Memory B cell (primary cell): ENCODE results near the gene NDUFV2.
"Not testable (repeated sequence)": the region's sequence is repeated elsewhere in the genome, so short reads cannot be mapped to it uniquely, and the experiment has no call there.

Experiments
- ATAC-seq: fragments of 150-1000 bp; cut with Tn5 transposase; 2 replicates; pipeline ENCODE4 v1.10.0; 2021; ENCODE audit warnings: low read depth, mild to moderate bottlenecking, moderate library complexity
- DNase-seq, 2 donors: peaks; one replicate each; pipeline ENCODE4 v3.0.0; 2022; ENCODE audit warnings: low spot score in 2 of 2
- H3K27ac Mint-ChIP-seq: one replicate; pipeline ENCODE4 v1.8.0; 2022; ENCODE audit warnings: mild to moderate bottlenecking, moderate library complexity, mixed read lengths
- H3K27me3 Mint-ChIP-seq: one replicate; pipeline ENCODE4 v1.8.0; 2022; ENCODE audit warnings: mixed read lengths
- H3K36me3 Mint-ChIP-seq: one replicate; pipeline ENCODE4 v1.8.0; 2022; ENCODE audit warnings: mild to moderate bottlenecking, mixed read lengths
- H3K4me1 Mint-ChIP-seq: one replicate; pipeline ENCODE4 v1.8.0; 2022; ENCODE audit warnings: mixed read lengths
- H3K4me3 Mint-ChIP-seq: one replicate; pipeline ENCODE4 v1.8.0; 2022; ENCODE audit warnings: mild to moderate bottlenecking, moderate library complexity, mixed read lengths
- H3K9me3 Mint-ChIP-seq: one replicate; pipeline ENCODE4 v1.8.0; 2022; ENCODE audit warnings: mixed read lengths

Gene NDUFV2

GRCh38 chr18:9079818-9080528 lies 22.5 kb upstream of the NDUFV2 start:
- no peak overlapping the region for H3K4me3 Mint-ChIP-seq
- no peak overlapping the region for H3K27ac Mint-ChIP-seq
- ATAC-seq, result no peak
- no peak for DNase-seq
- H3K27me3 Mint-ChIP-seq, result no peaks in the 10 kb centered on the region
- H3K9me3 Mint-ChIP-seq, result no peaks in the 10 kb centered on the region
- H3K4me1 Mint-ChIP-seq, result peaks cover 17% of the 10 kb centered on the region
- no peaks in the 10 kb centered on the region for H3K36me3 Mint-ChIP-seq

GRCh38 chr18:9081940-9082339 lies 20.6 kb upstream of the NDUFV2 start:
- no peak overlapping the region for H3K4me3 Mint-ChIP-seq
- no peaks in the 10 kb centered on the region for H3K36me3 Mint-ChIP-seq
- peaks cover 17% of the 10 kb centered on the region for H3K4me1 Mint-ChIP-seq
- ATAC-seq, result no peak
- DNase-seq, result no peak
- no peaks in the 10 kb centered on the region for H3K9me3 Mint-ChIP-seq
- H3K27ac Mint-ChIP-seq, result no peak overlapping the region
- H3K27me3 Mint-ChIP-seq, result no peaks in the 10 kb centered on the region

GRCh38 chr18:9082711-9083510 lies 19.6 kb upstream of the NDUFV2 start:
- DNase-seq (no peak), ATAC-seq (peak; percentile 88)
- no peaks in the 10 kb centered on the region for H3K27me3 Mint-ChIP-seq
- H3K4me3 Mint-ChIP-seq, result peak overlapping the region; percentile 14
- no peaks in the 10 kb centered on the region for H3K36me3 Mint-ChIP-seq
- H3K9me3 Mint-ChIP-seq, result no peaks in the 10 kb centered on the region
- H3K4me1 Mint-ChIP-seq, result peaks cover 17% of the 10 kb centered on the region
- peak overlapping the region; percentile 88 for H3K27ac Mint-ChIP-seq

GRCh38 chr18:9086015-9086414 lies 16.5 kb upstream of the NDUFV2 start:
- Mint-ChIP-seq H3K36me3 (no peaks in the 10 kb centered on the region), H3K4me3 (no peak overlapping the region), H3K27ac (no peak overlapping the region), H3K9me3 (no peaks in the 10 kb centered on the region), H3K27me3 (no peaks in the 10 kb centered on the region), H3K4me1 (peaks cover 23% of the 10 kb centered on the region)
- DNase-seq (no peak), ATAC-seq (no peak)

GRCh38 chr18:9086624-9087023 lies 15.9 kb upstream of the NDUFV2 start:
- no peak for ATAC-seq
- Mint-ChIP-seq H3K27me3 (no peaks in the 10 kb centered on the region), H3K27ac (no peak overlapping the region), H3K36me3 (no peaks in the 10 kb centered on the region), H3K9me3 (no peaks in the 10 kb centered on the region), H3K4me3 (no peak overlapping the region), H3K4me1 (peaks cover 26% of the 10 kb centered on the region)
- no peak for DNase-seq

GRCh38 chr18:9087144-9087543 lies 15.4 kb upstream of the NDUFV2 start:
- H3K9me3 Mint-ChIP-seq, result no peaks in the 10 kb centered on the region
- DNase-seq (no peak), ATAC-seq (no peak)
- no peaks in the 10 kb centered on the region for H3K27me3 Mint-ChIP-seq
- H3K4me3 Mint-ChIP-seq, result no peak overlapping the region
- no peak overlapping the region for H3K27ac Mint-ChIP-seq
- H3K4me1 Mint-ChIP-seq, result peaks cover 26% of the 10 kb centered on the region
- no peaks in the 10 kb centered on the region for H3K36me3 Mint-ChIP-seq

- no peaks in the 10 kb centered on the region for H3K36me3 Mint-ChIP-seq
- H3K4me1 Mint-ChIP-seq, result peaks cover 15% of the 10 kb centered on the region
- no peak overlapping the region for H3K27ac Mint-ChIP-seq
- no peak overlapping the region for H3K4me3 Mint-ChIP-seq
- no peak for ATAC-seq
- no peaks in the 10 kb centered on the region for H3K9me3 Mint-ChIP-seq
- DNase-seq, result no peak
- H3K27me3 Mint-ChIP-seq, result no peaks in the 10 kb centered on the region
Observed at GRCh38 chr18:9088252-9088651, 14.2 kb upstream of the NDUFV2 start.

GRCh38 chr18:9088727-9089126 lies 13.8 kb upstream of the NDUFV2 start:
- H3K4me1 Mint-ChIP-seq, ATAC-seq, H3K4me3 Mint-ChIP-seq, H3K9me3 Mint-ChIP-seq, H3K36me3 Mint-ChIP-seq, DNase-seq, H3K27ac Mint-ChIP-seq, H3K27me3 Mint-ChIP-seq: not testable (repeated sequence)

GRCh38 chr18:9090578-9090977 lies 11.9 kb upstream of the NDUFV2 start:
- Mint-ChIP-seq H3K27me3 (no peaks in the 10 kb centered on the region), H3K27ac (peak overlapping the region; percentile 6), H3K36me3 (no peaks in the 10 kb centered on the region), H3K4me3 (no peak overlapping the region), H3K4me1 (peaks cover 21% of the 10 kb centered on the region), H3K9me3 (no peaks in the 10 kb centered on the region)
- DNase-seq, result no peak
- ATAC-seq, result no peak

GRCh38 chr18:9091066-9091476 lies 11.4 kb upstream of the NDUFV2 start:
- Mint-ChIP-seq H3K36me3 (no peaks in the 10 kb centered on the region), H3K27me3 (no peaks in the 10 kb centered on the region), H3K27ac (peak overlapping the region; percentile 6), H3K4me3 (no peak overlapping the region), H3K9me3 (no peaks in the 10 kb centered on the region), H3K4me1 (peaks cover 25% of the 10 kb centered on the region)
- ATAC-seq (no peak), DNase-seq (no peak)

- no peak for ATAC-seq
- Mint-ChIP-seq H3K27ac (no peak overlapping the region), H3K27me3 (no peaks in the 10 kb centered on the region), H3K9me3 (no peaks in the 10 kb centered on the region), H3K4me3 (no peak overlapping the region), H3K36me3 (no peaks in the 10 kb centered on the region), H3K4me1 (peaks cover 27% of the 10 kb centered on the region)
- no peak for DNase-seq
Observed at GRCh38 chr18:9092665-9093064, 9.8 kb upstream of the NDUFV2 start.

GRCh38 chr18:9093109-9093508 lies 9.4 kb upstream of the NDUFV2 start:
- H3K27ac Mint-ChIP-seq, result not testable (repeated sequence)

GRCh38 chr18:9094307-9095226 lies 7.9 kb upstream of the NDUFV2 start:
- DNase-seq (no peak), ATAC-seq (no peak)
- Mint-ChIP-seq H3K36me3 (no peaks in the 10 kb centered on the region), H3K4me1 (peaks cover 25% of the 10 kb centered on the region), H3K27me3 (no peaks in the 10 kb centered on the region), H3K9me3 (no peaks in the 10 kb centered on the region), H3K27ac (peak overlapping the region; percentile 95), H3K4me3 (peak overlapping the region; percentile 73)

More at GRCh38 chr18:9093109-9093508, 9.4 kb upstream of the NDUFV2 start:
- ATAC-seq, DNase-seq, H3K36me3 Mint-ChIP-seq, H3K27me3 Mint-ChIP-seq, H3K9me3 Mint-ChIP-seq, H3K4me3 Mint-ChIP-seq: not testable (repeated sequence)
- peaks cover 27% of the 10 kb centered on the region for H3K4me1 Mint-ChIP-seq
